ENCODE results near the gene GNG7.
"Not testable (repeated sequence)": the region's sequence is repeated elsewhere in the genome, so short reads cannot be mapped to it uniquely, and the experiment has no call there.

- TF ChIP-seq, protein P1, sequence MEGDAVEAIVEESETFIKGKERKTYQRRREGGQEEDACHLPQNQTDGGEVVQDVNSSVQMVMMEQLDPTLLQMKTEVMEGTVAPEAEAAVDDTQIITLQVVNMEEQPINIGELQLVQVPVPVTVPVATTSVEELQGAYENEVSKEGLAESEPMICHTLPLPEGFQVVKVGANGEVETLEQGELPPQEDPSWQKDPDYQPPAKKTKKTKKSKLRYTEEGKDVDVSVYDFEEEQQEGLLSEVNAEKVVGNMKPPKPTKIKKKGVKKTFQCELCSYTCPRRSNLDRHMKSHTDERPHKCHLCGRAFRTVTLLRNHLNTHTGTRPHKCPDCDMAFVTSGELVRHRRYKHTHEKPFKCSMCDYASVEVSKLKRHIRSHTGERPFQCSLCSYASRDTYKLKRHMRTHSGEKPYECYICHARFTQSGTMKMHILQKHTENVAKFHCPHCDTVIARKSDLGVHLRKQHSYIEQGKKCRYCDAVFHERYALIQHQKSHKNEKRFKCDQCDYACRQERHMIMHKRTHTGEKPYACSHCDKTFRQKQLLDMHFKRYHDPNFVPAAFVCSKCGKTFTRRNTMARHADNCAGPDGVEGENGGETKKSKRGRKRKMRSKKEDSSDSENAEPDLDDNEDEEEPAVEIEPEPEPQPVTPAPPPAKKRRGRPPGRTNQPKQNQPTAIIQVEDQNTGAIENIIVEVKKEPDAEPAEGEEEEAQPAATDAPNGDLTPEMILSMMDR (IDR thresholded peaks at IDR 0.05): not testable (repeated sequence)
- not testable (repeated sequence) for TF ChIP-seq POLR2A (IDR thresholded peaks at IDR 0.05)
Observed at GRCh38 chr19:2506656-2507055, 195.8 kb downstream of the GNG7 start.

Measured in testis (tissue), 2 donors.